GM21390 (cell line): ENCODE data around the gene SMAP2.

Experiments
- ATAC-seq: cut with Tn5 transposase; IDR thresholded peaks from one replicate; pipeline ENCODE4 v1.9.1; 2021; ENCODE audit not compliant: unreplicated experiment

The SMAP2 gene

GRCh38 chr1:40389871-40390560, 16.5 kb downstream of the SMAP2 start:
- no peak for ATAC-seq

- ATAC-seq = no peak
Observed at GRCh38 chr1:40390857-40391256, 17.3 kb downstream of the SMAP2 start.

- ATAC-seq = no peak
Observed at GRCh38 chr1:40391688-40392145, 18.2 kb downstream of the SMAP2 start.

- ATAC-seq = no peak
Observed at GRCh38 chr1:40392221-40392620, 18.7 kb downstream of the SMAP2 start.

GRCh38 chr1:40393173-40393572, 19.6 kb downstream of the SMAP2 start:
- no peak for ATAC-seq

- no peak for ATAC-seq
Observed at GRCh38 chr1:40394491-40395172, 21.1 kb downstream of the SMAP2 start.

DNA sequence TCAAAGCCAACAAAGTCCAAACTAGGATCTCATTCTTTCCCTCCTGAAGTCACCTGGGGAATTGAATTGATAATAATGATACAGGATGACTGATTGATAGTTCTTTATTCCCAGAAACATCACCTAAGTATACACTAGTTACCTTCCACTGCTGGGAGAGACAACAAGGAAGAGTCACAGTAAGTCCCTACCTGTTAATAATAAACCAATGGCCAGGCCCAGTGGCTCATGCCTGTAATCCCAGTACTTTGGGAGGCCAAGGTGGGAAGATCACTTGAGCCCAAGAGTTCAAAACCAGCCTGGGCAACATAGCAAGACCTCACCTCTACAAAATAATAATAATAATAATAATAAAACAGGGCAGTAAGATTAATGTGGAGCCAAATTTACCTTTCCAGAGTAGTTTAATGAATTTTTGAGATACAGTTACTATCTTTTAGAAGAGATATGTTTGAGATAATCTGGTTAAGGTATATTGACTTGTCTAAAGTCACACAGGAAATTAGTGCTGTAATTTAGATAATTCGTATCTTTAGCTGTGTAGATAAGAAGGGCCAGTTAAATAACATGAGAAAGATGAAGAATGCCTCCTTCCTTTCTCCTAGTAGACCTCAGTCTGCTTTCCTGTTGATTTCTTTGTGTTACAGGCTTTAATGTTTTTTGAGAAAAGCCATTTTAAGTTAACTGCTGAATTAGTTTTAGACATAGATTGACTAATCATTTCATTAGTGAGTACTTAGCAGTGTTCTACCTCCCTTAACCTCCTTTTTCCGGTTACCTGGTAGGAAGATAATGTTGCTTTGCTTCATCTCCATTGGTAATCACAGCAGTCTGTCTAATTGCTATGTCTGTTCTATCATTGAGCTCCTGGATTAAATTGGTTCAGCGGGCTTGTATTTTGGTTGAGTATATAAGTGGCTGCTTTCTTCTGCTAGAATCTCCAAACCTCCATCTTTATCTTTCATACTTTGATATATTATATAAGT, 22.0 kb downstream of the SMAP2 start:
- no peak for ATAC-seq

DNA sequence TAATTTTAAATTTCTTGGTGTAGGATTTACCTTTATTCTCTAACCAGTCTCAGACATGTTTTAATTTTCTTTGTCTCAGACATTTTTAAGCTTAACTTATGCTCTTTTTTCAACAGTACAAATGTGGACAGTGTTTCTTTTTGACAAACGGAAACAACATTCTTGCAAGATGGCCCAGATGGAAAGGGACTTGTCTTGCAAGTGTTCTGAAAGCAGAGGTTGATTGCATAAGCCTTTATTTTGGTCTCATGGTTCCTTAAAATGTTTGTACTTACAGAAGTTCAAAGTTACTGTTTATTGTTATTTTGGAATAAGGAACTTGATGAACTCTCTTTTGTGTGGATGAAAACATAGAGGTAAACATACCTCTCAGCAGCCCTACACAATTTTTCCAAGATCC, 22.9 kb downstream of the SMAP2 start:
- ATAC-seq = no peak

DNA sequence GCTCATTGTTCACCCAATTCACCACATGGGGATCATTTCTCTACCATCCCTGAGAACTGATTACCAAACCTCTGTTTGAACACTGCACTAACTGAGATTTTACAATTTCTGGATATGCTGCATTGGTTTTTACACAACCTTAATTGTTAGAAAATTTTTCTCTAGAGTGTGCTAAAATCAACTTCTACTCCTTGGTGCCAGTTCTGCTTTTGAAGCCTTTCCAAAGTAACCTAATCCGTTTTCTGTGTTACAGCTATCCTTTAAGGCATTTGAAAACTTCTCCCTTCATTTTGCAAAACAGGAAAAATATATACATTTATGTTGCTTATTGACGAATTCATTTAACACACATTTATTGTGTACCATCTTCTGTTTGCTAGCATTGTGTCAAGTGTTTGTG, 23.7 kb downstream of the SMAP2 start:
- ATAC-seq = no peak

GRCh38 chr1:40399984-40400704, 26.6 kb downstream of the SMAP2 start:
- peak; percentile 64 for ATAC-seq

- ATAC-seq = no peak
Observed at GRCh38 chr1:40401473-40402201, 28.1 kb downstream of the SMAP2 start.

DNA sequence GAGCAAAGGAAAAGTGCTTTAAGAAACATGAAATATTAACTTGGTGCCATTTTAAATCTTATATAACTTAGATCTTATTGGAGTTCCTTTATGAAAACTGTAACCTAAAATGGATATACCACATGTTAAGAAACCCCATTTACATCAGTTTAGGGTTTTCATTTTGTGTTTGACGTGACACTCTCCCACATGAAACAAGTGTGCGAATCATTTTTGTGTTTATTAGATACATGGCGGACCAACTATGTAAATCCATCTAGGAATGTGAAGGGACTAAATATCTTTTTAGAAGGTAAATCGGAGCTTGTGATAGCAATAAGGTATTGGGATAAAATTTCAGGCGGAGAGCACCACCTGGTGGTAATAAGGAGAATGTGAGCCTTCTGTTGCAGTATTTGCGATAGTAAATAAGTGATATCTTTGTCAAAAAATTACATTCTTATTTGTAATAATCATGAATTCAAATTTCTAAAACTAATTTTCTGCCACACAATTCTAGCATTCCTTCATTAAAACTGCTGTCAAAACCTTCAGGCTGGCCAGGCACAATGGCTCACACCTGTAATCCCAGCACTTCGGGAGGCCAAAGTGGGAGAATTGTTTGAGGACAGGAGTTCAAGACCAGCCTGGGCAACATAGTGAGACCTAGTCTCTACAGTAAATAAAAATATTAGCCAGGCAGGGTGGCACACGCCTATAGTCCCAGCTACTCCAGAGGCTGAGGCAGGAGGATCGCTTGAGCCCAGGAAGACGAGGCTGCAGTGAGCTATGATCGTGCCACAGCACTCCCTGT, 31.3 kb downstream of the SMAP2 start:
- no peak for ATAC-seq

- ATAC-seq = no peak
Observed at GRCh38 chr1:40405812-40406211, 32.3 kb downstream of the SMAP2 start.

GRCh38 chr1:40407453-40407852, 33.9 kb downstream of the SMAP2 start:
- no peak for ATAC-seq

DNA sequence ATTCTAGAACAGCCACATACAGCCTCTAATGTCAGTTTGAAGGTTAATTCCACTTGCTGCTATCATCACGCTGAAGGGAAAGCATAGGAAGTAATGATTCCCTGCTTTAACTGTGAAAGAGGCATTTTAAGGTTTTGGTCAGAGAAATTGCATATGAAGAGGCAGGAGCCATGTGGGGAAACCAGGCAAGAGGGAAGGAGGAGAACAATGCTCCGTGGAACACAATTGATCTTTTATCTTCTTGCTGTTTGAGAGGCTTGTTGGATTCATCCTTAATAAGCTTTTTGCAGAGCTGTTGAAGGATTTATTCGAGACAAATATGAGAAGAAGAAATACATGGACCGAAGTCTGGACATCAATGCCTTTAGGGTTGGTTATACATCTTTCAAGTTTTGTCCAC, 35.9 kb downstream of the SMAP2 start:
- no peak for ATAC-seq

DNA sequence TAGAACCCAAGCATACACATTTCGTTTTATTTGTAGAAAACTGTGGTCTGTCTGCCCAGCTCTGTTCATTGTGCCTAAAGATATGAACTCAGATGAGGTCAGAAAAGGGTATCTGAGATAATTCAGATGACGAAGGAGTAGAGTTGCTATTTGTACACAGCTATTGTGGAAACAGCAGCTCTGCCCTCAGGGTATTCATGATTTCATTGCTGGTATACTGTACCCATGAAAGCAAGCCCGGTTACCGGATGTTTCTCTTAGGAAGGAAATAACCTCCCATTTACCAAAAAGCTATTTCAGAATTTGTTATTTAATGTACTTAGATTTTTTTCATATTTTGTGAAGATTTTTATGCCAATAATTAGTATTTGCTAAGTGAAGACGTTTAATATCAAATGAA, 37.8 kb downstream of the SMAP2 start:
- ATAC-seq = no peak

DNA sequence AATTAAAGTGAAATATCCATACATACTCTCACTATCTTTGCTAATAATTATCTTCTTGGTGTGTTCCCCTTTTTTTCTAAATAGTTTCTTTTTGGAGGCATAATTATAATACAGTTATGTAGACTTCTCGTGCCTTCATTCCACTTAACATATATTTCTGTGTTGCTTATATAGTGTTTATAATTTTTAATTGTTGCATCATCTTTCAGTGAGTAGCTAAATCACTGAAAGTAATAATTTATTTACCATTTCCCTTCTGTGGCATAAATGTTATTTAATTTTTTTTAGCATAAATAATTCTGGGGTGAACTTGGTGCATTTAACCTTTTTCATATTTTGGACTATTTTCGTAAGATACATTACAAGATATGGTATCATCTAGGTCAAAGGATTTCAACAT, 38.3 kb downstream of the SMAP2 start:
- ATAC-seq = no peak

DNA sequence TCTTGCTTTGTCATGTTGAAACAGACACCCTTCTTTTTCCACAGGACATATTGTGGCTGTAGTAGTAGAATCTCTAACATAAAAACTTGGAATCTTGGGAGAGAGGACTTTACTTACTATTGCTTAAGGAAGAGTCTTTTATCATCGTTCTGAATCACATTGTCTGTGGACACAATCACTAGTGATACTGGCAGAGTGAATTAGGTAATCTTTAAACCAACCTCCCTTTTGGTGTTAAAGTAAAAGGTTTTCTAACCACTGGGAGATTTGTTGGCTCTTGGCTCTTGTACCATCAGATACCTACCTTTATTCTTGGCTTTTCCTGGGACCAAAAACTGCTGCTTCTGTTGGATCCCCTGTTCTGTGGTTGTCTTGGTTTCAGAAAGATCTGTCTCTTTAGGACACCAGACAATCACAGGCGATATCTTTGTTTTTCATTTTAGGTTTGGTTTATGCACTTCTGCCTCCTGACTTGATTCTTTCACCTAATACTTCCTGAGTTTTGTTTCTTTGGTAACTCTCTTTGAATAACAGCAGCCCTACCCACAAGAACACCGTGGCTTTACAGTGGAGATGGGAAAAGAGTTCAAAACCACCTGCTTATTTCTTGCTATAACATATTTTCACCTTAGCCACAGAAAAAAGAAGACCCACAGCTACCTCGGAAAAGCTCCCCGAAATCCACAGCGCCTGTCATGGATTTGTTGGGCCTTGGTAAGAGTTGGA, 40.2 kb downstream of the SMAP2 start:
- no peak for ATAC-seq

DNA sequence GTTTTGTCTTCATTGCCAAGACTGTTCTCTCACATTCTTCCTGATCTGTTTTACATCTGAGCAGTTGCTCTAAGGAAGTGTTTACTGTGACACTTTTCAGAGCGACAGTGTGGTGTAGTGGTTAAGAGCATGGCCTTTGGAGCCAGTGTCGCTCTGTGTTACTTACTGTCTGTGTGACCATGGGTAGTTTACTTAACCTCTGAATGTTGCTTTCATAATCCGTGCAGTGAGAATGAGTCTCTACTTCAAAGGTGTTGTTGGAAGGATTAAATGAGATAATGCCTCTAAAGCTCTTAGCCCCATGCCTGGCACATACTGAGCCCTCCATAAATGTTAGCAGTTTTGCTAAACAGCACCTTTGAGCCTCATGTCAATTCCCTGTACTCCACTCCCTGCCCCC, 40.8 kb downstream of the SMAP2 start:
- no peak for ATAC-seq
